HCT116 (cell line): Measurements from ENCODE around the gene ZNF532. TPM values are rescaled to one million over a fixed set of nuclear protein-coding genes. Genes with fewer than 3 reads are reported as not detected.

Source experiments
- ATAC-seq: fragments of 200-7000 bp; cut with Tn5 transposase; 2 replicates; pipeline ENCODE4 v1.9.1; 2020; ENCODE audit warnings: mild to moderate bottlenecking, moderate library complexity
- BruUV-seq: library from RNA; stranded (reverse); fragments of 400-500 nt; replicated peaks from 2 replicates; lab custom pipeline; 2021; lab: Mats Ljungman, UMichigan
- CTCF ChIA-PET: fragments of 300-600 bp; sonication (Branson Sonifier 250); formaldehyde crosslinking; loops from one replicate; lab custom pipeline; 2021; ENCODE audit warnings: antibody characterized with exemption; lab: Charles Lee
- POLR2A ChIA-PET: fragments of 300-600, 350-600 bp; sonication (Branson Sonifier 250); formaldehyde crosslinking; loops from one replicate; lab custom pipeline; 2021; ENCODE audit warnings: antibody characterized with exemption; lab: Charles Lee
- RAD21 ChIA-PET, 2 experiments: fragments of 300-600 bp; sonication (Branson Sonifier 250); formaldehyde crosslinking; loops; one replicate each; lab custom pipeline; 2023; ENCODE audit warnings: low total read pairs in 2 of 2; ENCODE audit not compliant: uncharacterized antibody in 2 of 2, unreplicated experiment in 2 of 2, low non-redundant PET in 1 of 2; lab: Charles Lee
- DNase-seq: peaks from one replicate; pipeline ENCODE4 v3.0.0-alpha.2; 2010; ENCODE audit warnings: low read depth, low spot score
- H2AFZ ChIP-seq: fragments of 200-600 bp; shearing (Covaris generic), sonication (generic); 2 replicates; pipeline ENCODE4 v1.6.1; 2017; ENCODE audit warnings: low read depth, mixed run types, mixed read lengths, antibody characterized with exemption, low read length; ENCODE audit not compliant: poor library complexity, severe bottlenecking
- H3K27ac ChIP-seq: 2 replicates; pipeline ENCODE4 v1.5.1; 2012; ENCODE audit warnings: low read depth, low read length
- H3K27me3 ChIP-seq: fragments of 200-600 bp; sonication (generic); 2 replicates; pipeline ENCODE4 v1.6.1; 2016; ENCODE audit warnings: mixed run types, low read length, mixed read lengths; ENCODE audit not compliant: insufficient read depth
- H3K36me3 ChIP-seq, 2 experiments: fragments of 200-500 bp in 1 of 2; fragments of 200-600 bp in 1 of 2; sonication (Bioruptor generic) in 1 of 2; sonication (generic) in 1 of 2; 2 replicates each; pipeline versions ENCODE4 v1.5.1 to v1.6.1; 2014 to 2016; ENCODE audit warnings: low read length in 2 of 2, inconsistent platforms in 1 of 2, mixed read lengths in 1 of 2, mixed run types in 1 of 2; ENCODE audit not compliant: insufficient read depth in 2 of 2, control insufficient read depth in 1 of 2
- H3K4me1 ChIP-seq, 2 experiments: fragments of 200-600 bp in 1 of 2; sonication (generic) in 1 of 2; 2 replicates each; pipeline versions ENCODE4 v1.5.1 to v1.6.1; 2012 to 2017; ENCODE audit warnings: low read length in 2 of 2, inconsistent platforms in 1 of 2, mild to moderate bottlenecking in 1 of 2, mixed read lengths in 1 of 2, mixed run types in 1 of 2, moderate library complexity in 1 of 2; ENCODE audit not compliant: insufficient read depth in 2 of 2, control insufficient read depth in 1 of 2
- H3K4me2 ChIP-seq: fragments of 200-600 bp; sonication (generic); 2 replicates; pipeline ENCODE4 v1.6.1; 2017; ENCODE audit warnings: mixed run types, low read length, mixed read lengths
- H3K4me3 ChIP-seq, 2 experiments: fragments of 200-600 bp in 1 of 2; sonication (generic) in 1 of 2; replicated peaks in 1 of 2; 2 replicates each; pipeline ENCODE4 v1.5.1; 2011 to 2016; ENCODE audit warnings: low read length in 2 of 2, control low read depth in 1 of 2, low read depth in 1 of 2, mild to moderate bottlenecking in 1 of 2, mixed read lengths in 1 of 2, mixed run types in 1 of 2
- H3K79me2 ChIP-seq: fragments of 200-600 bp; sonication (generic); 2 replicates; pipeline ENCODE4 v1.6.1; 2017; ENCODE audit warnings: mild to moderate bottlenecking, mixed run types, low read length, moderate library complexity, mixed read lengths; ENCODE audit not compliant: insufficient read depth
- H3K9ac ChIP-seq: fragments of 200-600 bp; sonication (generic); 2 replicates; pipeline ENCODE4 v1.6.1; 2016; ENCODE audit warnings: low read length, mixed read lengths
- H3K9me2 ChIP-seq: fragments of 200-600 bp; sonication (generic), shearing (Covaris generic); 2 replicates; pipeline ENCODE4 v1.6.1; 2017; ENCODE audit warnings: mixed run types, mild to moderate bottlenecking, moderate library complexity; ENCODE audit not compliant: insufficient read depth
- H3K9me3 ChIP-seq, 2 experiments: fragments of 200-500 bp in 1 of 2; fragments of 200-600 bp in 1 of 2; sonication (Bioruptor generic) in 1 of 2; sonication (generic) in 1 of 2; 2 replicates each; pipeline ENCODE4 v1.6.1; 2014 to 2017; ENCODE audit warnings: low read length in 2 of 2, mixed read lengths in 2 of 2, inconsistent platforms in 1 of 2, low read depth in 1 of 2, mild to moderate bottlenecking in 1 of 2, mixed run types in 1 of 2, moderate library complexity in 1 of 2; ENCODE audit not compliant: control insufficient read depth in 1 of 2, insufficient read depth in 1 of 2
- H4K20me1 ChIP-seq: fragments of 200-600 bp; sonication (generic), shearing (Covaris generic); 2 replicates; pipeline ENCODE4 v1.6.1; 2017; ENCODE audit warnings: mixed run types, mild to moderate bottlenecking, moderate library complexity; ENCODE audit not compliant: insufficient read depth
- CEBPB ChIP-seq: IDR thresholded peaks from 2 replicates; pipeline ENCODE4 v1.6.1; 2012; ENCODE audit warnings: low read depth
- EGR1 ChIP-seq: IDR thresholded peaks from 2 replicates; pipeline ENCODE4 v1.6.1; 2012; ENCODE audit warnings: low read depth
- ELF1 ChIP-seq: IDR thresholded peaks from 2 replicates; pipeline ENCODE4 v1.6.1; 2012; ENCODE audit warnings: low read depth, borderline replicate concordance
- EZH2 ChIP-seq: fragments of 200-600 bp; sonication (generic); IDR thresholded peaks from 2 replicates; pipeline ENCODE4 v1.6.1; 2017; ENCODE audit warnings: antibody characterized with exemption, mixed run types
- EZH2phosphoT487 ChIP-seq: fragments of 200-600 bp; IDR thresholded peaks from 2 replicates; pipeline ENCODE4 v1.6.1; 2018; ENCODE audit warnings: antibody characterized with exemption, borderline replicate concordance
- JUND ChIP-seq: IDR thresholded peaks from 2 replicates; pipeline ENCODE4 v1.6.1; 2012
- POLR2A ChIP-seq: IDR thresholded peaks from 2 replicates; pipeline ENCODE4 v1.7.0; 2011; ENCODE audit warnings: borderline replicate concordance; ENCODE audit not compliant: insufficient read depth, insufficient read length; ENCODE audit errors: extremely low read depth
- RAD21 ChIP-seq: IDR thresholded peaks from 2 replicates; pipeline ENCODE4 v1.6.1; 2012; ENCODE audit warnings: low read depth, mild to moderate bottlenecking
- REST ChIP-seq: IDR thresholded peaks from 2 replicates; pipeline ENCODE4 v1.6.1; 2012; ENCODE audit warnings: low read depth
- SIN3A ChIP-seq: IDR thresholded peaks from 2 replicates; pipeline ENCODE4 v1.6.1; 2012; ENCODE audit warnings: low read depth
- SRF ChIP-seq: IDR thresholded peaks from 2 replicates; pipeline ENCODE4 v1.6.1; 2012; ENCODE audit warnings: low read depth
- TCF7L2 ChIP-seq: IDR thresholded peaks from 2 replicates; pipeline ENCODE4 v1.7.0; 2011; ENCODE audit warnings: borderline replicate concordance, inconsistent platforms; ENCODE audit not compliant: insufficient read depth, insufficient read length; ENCODE audit errors: extremely low read depth
- ZFX ChIP-seq: fragments of 450-650 bp; IDR thresholded peaks from 2 replicates; pipeline ENCODE4 v1.6.1; 2017
- ZNF274 ChIP-seq: fragments of 200-500 bp; sonication (Bioruptor generic); IDR thresholded peaks from 2 replicates; pipeline ENCODE4 v1.6.1; 2014; ENCODE audit warnings: mild to moderate bottlenecking, low read depth, low read length, inconsistent platforms
- intact Hi-C: fragments of 100-400 bp; cut with micrococcal nuclease; formaldehyde crosslinking; loops from 2 replicates; pipeline ENCODE4 v1.10.0; 2022
- total RNA-seq: library from RNA; stranded (reverse); gene quantifications from one replicate; pipeline ENCODE4 v1.2.1, GENCODE V29; 2021; ENCODE audit not compliant: unreplicated experiment
- TF ChIP-seq, protein P1 (sequence below), 3 experiments: fragments of 200-600 bp in 1 of 3; sonication (generic) in 1 of 3; IDR thresholded peaks in 2 of 3; conservative IDR thresholded peaks in 1 of 3; 2 replicates each; pipeline ENCODE4 v1.5.1; 2012 to 2017; ENCODE audit warnings: low read depth in 2 of 3, low read length in 2 of 3, antibody characterized with exemption in 1 of 3, borderline replicate concordance in 1 of 3, control low read depth in 1 of 3, mild to moderate bottlenecking in 1 of 3, mixed read lengths in 1 of 3, mixed run types in 1 of 3, moderate library complexity in 1 of 3; ENCODE audit not compliant: insufficient read depth in 1 of 3
- TF ChIP-seq, protein P2 (sequence below): IDR thresholded peaks from 2 replicates; pipeline ENCODE4 v1.6.1; 2012

The ZNF532 gene
- total RNA-seq, 1 experiment from 2014 or later, result 11.6 TPM

DNA sequence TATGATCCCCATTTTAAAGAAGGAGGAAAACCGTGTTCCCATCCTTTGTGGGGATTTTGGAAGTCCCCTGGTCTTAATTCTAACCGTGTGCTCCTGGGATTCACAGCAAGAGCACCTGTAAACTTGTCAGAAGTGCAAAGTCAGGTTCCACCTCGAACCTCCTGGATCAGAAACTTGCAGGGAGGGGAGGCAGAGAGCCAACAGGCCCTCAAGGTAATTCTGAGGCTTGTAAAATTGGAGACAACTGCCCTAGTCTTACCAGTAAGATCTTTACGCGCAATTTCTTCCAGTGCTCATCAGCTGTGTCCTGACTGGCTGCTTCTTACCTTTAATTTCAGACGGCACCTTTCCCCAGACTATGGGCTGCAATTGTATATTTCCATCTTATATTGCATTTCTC lies 161.7 kb downstream of the ZNF532 start:
- DNase-seq, result no peak
- Histone ChIP-seq H4K20me1 (no peaks in the 10 kb centered on the region), H3K9me3 (no peaks in the 10 kb centered on the region), H3K4me2 (no peak overlapping the region), H2AFZ (no peak overlapping the region), H3K27me3 (no peaks in the 10 kb centered on the region), H3K9ac (no peak overlapping the region), H3K4me3 (no peak overlapping the region), H3K27ac (no peak overlapping the region), H3K79me2 (no peaks in the 10 kb centered on the region), H3K9me2 (no peaks in the 10 kb centered on the region), H3K4me1 (no peaks in the 10 kb centered on the region), H3K36me3 (no peaks in the 10 kb centered on the region)
- ATAC-seq, result no peak
- CTCF ChIA-PET, result no interaction called here
- BruUV-seq, result no TSS peak
- RAD21 ChIA-PET, result no interaction called here
- intact Hi-C loops, result no loop called here
- TF ChIP-seq EZH2phosphoT487 (no peak), RAD21 (no peak), ELF1 (no peak)
- TF ChIP-seq, protein P1, sequence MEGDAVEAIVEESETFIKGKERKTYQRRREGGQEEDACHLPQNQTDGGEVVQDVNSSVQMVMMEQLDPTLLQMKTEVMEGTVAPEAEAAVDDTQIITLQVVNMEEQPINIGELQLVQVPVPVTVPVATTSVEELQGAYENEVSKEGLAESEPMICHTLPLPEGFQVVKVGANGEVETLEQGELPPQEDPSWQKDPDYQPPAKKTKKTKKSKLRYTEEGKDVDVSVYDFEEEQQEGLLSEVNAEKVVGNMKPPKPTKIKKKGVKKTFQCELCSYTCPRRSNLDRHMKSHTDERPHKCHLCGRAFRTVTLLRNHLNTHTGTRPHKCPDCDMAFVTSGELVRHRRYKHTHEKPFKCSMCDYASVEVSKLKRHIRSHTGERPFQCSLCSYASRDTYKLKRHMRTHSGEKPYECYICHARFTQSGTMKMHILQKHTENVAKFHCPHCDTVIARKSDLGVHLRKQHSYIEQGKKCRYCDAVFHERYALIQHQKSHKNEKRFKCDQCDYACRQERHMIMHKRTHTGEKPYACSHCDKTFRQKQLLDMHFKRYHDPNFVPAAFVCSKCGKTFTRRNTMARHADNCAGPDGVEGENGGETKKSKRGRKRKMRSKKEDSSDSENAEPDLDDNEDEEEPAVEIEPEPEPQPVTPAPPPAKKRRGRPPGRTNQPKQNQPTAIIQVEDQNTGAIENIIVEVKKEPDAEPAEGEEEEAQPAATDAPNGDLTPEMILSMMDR (IDR thresholded peaks at IDR 0.05 in 2 of 3, conservative IDR thresholded peaks at IDR 0.05 in 1 of 3; ENCODE audit: borderline replicate concordance in 1 of 3, insufficient read depth in 1 of 3, low read depth in 2 of 3, low read length in 2 of 3), result no peak
- POLR2A ChIA-PET, result no interaction called here

DNA sequence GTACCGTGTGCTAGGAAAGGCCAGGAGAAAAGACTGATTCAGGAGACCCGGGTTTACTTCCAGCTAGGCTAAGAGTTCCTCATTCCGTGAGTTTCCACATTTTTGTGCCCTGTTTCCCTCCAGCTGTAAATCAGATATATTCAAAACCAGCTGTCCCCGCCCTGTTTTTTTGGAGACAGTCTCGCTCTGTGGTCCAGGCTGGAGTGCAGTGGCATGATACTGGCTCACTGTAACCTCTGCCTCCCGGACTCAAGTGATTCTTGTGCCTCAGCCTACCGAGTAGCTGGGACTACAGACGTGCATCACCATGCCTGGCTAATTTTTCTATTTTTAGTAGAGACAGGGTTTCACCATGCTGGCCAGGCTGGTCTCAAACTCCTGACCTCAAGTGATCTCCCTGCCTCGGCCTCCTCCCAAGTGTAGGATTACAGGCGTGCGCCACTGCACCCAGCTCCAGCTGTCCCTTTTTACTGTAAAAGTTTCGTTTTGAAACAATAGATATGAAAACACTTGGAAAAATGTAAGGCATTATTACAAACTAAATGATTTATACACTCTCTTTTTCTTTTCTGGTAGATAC lies 162.2 kb downstream of the ZNF532 start:
- Histone ChIP-seq H3K4me2 (no peak overlapping the region), H4K20me1 (no peaks in the 10 kb centered on the region), H3K4me1 (no peaks in the 10 kb centered on the region), H3K36me3 (no peaks in the 10 kb centered on the region), H3K4me3 (no peak overlapping the region), H3K27ac (no peak overlapping the region), H3K27me3 (no peaks in the 10 kb centered on the region), H2AFZ (no peak overlapping the region), H3K9ac (no peak overlapping the region), H3K79me2 (no peaks in the 10 kb centered on the region), H3K9me2 (no peaks in the 10 kb centered on the region), H3K9me3 (no peaks in the 10 kb centered on the region)
- ChIA-PET RAD21 (no interaction called here), CTCF (no interaction called here), POLR2A (no interaction called here)
- DNase-seq (no peak), ATAC-seq (no peak)
- no TSS peak for BruUV-seq
- intact Hi-C loops, result no loop called here
- TF ChIP-seq EGR1 (no peak), EZH2 (no peak), CEBPB (no peak), JUND (no peak), SIN3A (no peak), ZFX (no peak), TCF7L2 (no peak), REST (no peak), ZNF274 (no peak), POLR2A (no peak), SRF (no peak)
- TF ChIP-seq, protein P2, sequence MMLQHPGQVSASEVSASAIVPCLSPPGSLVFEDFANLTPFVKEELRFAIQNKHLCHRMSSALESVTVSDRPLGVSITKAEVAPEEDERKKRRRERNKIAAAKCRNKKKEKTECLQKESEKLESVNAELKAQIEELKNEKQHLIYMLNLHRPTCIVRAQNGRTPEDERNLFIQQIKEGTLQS, result no peak
